COLO829 (cell line): ENCODE results near the gene LRRC3.
"Not testable (repeated sequence)": the region's sequence is repeated elsewhere in the genome, so short reads cannot be mapped to it uniquely, and the experiment has no call there.

Experiments
- DNase-seq: peaks from one replicate; pipeline ENCODE4 v3.0.0; 2012; ENCODE audit warnings: low spot score

Gene LRRC3

DNA sequence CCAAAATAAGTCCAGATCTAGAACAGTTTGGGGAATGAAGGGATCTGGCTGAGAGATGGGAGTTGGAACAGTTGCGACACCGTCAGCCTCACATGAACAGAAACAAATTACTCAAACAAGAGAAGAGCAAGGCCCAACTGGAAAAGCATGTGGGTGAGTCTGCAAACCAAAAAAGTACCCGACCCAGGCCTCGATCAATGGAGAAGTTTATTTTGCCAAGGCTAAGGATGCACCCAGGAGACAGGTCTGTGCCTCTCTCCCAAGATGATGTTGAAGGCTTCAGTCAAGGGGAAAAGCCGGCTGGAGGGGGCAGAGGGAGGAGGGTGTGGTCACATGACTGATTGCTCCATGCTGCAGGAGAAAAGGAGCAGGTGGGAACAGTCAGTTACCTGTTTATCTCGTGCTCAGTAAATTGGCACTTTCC, 42.4 kb downstream of the LRRC3 start:
- no peak for DNase-seq

DNA sequence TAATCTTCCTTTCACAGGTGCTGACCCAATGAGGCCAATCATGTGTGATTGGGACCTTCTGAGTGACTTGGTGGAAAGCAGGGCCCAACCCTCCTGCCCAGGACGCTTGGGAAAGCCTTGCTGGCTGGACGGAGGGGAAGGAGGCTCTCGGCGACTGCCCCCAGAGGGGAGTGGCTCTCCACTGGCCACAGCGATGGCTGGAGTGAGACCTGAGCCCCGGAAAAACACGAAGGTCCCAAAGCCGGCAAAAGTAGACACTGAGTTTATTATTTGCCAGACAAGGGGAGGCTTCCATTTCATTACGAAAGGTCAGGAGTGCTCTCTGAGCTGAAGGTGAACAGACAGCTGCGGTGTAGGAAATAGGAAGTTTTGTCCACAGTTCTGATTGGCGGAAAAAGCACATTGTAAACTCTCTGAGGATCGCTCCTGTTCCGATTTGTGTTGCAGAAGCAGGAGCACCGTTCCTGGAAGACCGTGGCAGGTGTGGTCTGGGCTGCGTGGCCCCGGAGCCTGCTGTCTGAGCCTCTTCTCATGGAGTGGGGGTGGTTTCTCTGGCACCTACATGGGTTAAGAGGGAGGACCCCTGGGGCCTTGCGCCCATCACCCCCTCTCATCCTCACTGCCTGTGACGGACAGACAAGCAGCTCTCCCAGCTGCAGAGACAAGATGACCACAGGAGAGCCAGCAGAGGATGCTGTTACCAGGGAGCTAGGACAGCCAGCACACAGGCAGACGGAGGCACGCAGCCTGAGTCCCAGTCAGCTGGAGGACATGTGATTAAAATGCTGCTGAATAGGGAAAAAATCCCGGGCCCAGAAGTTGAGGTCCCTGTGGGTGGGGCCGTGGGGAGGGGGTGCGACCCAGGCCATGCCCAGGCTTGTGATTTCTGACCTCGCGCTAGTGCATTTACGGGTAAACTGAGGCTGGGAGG, 43.2 kb downstream of the LRRC3 start:
- no peak for DNase-seq

DNA sequence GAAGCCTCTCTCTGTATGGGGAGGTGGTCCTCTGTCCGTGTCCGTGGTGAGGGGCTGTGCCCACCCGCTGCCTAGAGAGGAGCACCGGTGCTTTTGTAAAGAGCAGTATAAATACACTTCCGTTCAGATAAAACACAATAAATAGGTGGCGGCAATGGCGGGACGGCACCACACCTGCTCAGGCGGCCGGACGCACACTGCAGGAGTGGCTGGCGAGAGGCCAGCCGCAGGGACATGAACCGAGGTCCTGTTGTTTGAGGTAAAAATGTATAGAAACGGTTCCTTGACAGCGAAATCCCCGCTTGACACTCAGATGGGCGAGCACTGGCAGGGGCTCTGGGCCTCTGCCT, 43.9 kb downstream of the LRRC3 start:
- no peak for DNase-seq

DNA sequence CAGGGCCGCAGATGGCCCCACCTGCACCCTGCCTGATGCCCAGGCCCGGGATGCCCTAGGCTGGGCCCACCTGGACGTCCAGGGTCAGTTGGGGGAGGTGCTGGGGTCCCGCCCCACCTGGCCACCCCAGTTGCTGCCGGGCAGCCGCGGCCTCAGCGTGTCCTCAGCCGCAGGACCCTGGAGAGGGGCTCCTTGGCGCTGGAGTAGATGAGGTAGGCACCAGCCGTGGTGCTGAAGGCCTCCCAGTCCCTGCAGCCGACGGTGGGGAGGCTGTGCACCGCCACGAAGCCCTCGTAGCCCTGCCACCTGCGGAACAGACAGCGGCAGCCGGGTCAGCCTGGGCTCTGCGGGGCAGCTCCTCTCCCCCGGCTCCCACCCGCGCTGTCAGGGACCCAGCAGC, 44.3 kb downstream of the LRRC3 start:
- DNase-seq: no peak

- DNase-seq: no peak
These were observed 44.8 kb downstream of the LRRC3 start for GRCh38 chr21:44500111-44500510.

GRCh38 chr21:44502171-44502958, 47.1 kb downstream of the LRRC3 start:
- no peak for DNase-seq

- not testable (repeated sequence) for DNase-seq
These were observed 47.9 kb downstream of the LRRC3 start for GRCh38 chr21:44503006-44503889.

DNA sequence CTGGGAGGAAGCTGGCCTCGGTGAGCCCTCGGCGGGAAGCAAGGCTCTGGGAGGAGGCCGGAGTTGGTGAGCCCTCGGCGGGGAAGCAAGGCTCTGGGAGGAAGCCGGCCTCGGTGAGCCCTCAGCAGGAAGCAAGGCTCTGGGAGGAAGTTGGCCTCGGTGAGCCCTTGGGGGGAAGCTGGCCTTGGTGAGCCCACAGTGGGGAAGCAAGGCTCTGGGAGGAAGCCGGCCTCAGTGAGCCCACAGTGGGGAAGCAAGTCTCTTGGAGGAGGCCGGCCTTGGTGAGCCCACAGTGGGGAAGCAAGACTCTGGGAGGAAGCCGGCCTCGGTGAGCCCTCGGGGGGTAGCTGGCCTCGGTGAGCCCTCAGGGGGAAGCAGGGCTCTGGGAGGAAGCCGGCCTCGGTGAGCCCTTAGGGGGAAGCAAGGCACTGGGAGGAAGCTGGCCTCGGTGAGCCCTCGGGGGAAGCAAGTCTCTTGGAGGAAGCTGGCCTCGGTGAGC, 48.6 kb downstream of the LRRC3 start:
- no peak for DNase-seq

DNA sequence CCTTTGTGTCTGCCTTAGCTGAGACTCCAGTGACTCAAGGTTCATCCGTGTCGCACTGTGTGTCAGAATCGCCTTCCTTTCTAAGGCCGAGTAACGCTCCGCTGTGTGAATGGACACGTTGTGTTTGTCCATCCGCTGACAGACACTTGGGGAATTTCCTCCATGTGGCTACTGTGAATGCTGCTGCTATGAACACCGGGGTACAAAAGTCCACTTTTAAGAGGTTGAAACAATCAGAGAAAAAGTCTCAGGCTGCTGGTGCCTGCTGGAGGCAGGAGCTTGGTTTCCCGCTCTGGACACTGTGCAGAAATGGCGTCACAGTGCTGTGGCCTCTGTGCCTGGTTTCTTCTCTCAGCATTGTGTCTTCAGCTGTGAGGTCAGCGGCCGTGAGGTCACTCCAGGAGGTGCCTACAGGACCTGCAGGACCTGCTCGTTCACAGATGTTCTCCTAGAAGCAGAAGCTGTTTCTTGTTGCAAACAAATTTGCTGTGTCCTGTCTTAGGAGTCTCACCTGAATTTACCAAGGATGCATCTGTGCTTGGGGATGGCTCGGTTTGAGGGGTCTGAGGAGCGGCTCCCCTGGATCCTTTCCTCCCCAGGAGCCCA, 50.5 kb downstream of the LRRC3 start:
- peak; percentile 10 for DNase-seq

- DNase-seq: no peak
These were observed 51.3 kb downstream of the LRRC3 start for GRCh38 chr21:44506279-44507255.

DNA sequence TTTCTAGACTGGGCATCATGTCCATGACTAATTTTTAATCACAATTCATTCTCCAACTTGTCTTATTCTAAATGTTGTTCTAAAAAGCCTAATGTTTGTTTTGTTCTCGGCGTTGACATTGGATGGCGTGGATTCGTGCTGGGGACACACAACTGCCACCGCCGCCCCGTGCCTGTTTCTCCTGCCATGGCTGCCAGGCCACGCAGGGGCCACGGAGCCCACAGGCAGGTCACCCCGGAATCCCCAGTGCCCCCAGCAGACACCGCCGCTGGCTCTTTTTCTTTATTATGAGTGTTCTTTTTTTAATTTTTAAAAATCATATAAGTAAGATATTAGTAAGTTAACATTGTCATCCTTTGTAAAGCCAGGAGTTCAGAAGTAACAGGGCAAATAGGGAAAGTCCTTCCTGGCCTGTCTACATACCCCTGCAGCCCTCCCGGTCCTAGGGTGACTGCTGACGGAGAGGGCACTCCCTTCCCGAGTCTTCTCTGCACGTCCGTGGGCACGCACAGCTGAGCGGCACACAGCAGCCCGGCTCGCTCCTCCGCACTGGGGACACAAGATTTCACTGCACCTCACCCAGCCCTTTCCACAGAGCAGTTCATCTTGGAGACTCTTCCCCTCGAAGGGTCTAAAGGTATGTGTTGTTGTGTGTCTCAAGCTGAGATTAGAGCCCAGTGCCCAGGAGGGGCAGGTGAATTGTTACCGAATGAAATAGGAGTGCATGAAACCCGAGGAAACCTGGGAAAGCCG, 52.5 kb downstream of the LRRC3 start:
- no peak for DNase-seq

DNA sequence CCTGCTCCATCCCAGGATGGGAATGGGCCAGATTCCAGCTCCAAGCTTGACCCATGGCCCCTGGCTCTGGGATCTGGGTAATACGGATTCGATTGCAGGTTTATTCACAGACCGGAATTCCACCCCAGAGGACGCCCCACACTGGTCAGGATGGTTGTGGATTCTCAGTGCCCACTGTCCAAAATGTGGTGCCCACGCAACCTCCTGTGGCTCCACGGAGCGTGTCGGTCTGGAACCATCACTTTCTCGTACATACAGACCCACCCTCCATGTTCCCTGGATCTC, 53.1 kb downstream of the LRRC3 start:
- no peak for DNase-seq

GRCh38 chr21:44508711-44509445, 53.6 kb downstream of the LRRC3 start:
- no peak for DNase-seq

DNA sequence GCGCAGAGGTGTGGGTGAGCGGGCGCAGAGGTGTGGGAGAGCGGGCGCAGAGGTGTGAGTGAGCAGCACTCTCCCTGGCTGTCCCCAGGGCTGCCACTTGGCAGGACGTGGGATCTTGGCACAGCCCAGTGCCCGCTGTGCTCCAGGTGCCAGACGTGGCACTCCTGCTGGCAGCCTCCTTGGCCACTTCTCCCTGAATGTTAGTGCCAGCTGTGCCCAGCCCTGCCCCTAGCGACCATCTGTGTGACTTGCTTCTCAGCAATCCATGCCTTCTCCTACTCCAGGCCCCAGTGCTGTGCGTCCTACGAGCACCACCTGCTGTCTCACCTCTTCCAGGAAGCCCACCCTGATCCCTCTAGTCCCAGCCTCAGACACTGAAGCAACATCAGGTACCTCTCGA, 54.2 kb downstream of the LRRC3 start:
- peak; percentile 50 for DNase-seq

DNA sequence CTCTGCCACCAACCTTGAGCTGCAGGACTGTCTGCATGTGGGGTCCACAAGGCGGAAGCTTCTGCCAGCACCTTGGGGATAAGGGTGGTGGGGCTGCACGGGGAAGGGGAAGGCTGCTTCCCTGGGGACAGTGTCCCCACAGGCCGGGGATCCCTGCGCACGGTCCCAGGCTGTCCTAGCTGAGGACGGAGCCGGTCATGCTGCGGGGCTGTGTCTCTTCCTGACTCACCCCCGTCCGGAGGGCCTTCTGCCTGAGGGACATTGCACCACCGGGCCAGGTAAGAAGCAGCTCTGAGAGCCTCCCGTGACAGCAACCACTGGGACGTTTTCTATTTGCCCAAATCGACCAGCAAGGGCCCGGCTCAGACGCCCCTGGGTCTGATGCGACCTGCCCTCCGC, 54.8 kb downstream of the LRRC3 start:
- no peak for DNase-seq

DNA sequence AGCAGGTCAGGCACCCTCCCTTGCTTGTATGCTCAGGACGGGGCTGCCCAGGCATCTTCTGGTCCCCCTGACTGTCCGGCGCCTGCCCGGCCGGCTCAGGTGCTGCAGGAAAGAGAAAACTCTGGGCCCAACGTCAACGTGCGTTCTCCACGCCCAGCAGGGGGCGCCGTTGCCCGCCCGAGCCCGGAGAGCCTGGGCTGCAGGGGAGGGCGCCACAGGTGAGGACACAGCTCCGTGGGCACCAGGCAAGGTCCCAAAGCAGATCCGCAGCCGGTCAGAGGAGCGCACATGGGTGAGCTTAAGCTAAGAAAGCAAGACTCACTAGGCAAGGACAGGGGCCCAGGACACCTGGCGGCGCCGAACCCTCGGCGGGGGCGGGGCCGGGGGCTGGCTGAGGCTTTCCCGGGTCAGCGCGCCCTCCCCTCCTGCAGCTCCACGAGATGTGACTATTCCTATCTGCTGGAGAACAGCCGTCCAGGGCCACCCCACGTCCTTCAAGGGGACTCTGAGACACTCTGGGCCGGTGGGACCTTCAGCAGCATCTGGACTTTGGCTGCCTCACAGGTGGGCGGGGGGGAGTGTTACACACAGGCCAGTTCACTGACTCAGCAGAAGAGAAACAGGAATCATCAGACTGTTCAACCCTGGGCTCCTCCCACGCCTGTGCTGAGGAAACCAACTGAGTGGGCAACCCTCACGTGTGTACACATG, 55.4 kb downstream of the LRRC3 start:
- peak; percentile 24 for DNase-seq

DNA sequence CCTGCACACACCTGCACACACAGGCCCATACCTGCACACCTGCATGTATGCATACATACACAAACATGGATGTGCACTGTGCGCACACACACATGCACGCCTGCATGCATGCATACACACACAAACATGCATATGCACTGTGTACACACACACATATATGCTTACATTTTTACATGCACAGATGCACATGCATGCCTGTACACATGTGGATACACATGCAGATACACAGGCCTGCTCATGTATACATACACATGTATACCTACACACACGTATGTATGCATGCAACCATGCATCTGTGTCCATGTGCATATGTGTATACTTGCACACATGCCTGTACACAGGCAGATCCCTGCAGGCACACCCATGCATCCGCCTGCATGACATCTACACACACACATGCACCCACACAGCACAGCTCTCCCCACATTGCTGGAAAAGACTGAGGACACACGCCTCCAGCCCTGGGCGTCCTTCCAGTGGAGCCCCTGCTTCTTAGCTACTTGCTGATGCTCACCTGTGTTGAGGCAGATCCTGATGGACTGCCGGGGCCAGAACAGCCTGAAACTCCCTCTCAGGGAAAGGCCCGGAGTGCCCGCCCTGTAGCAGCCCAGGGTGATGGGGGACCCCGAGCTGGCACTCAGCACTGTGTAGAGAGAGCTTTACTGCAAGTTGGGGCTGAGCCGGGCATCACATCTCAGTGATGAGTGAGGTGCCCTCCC, 56.1 kb downstream of the LRRC3 start:
- no peak for DNase-seq
